Measurements from ENCODE around the gene PLA2G4F.

The PLA2G4F gene

DNA sequence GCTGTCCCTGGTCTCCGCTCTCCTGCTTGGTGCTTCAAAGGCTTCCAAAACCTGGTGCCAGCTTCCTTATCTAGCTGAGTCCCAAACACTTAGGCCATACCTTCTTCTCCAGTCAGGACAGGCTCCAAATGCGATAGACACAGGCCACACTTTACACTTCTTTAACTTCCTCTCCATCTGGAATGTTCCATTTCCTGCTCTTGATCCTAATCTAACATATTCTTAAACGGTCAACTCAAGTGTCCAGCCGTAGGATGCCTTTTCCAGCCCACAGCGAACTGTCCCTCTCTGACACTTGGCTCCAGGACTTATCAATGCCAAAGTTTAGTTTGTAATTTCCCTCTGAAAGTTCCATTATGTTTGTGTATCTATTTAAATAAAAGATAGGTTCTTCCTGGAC lies 19.2 kb upstream of the PLA2G4F start (continued):
- TF ChIP-seq, protein P1, sequence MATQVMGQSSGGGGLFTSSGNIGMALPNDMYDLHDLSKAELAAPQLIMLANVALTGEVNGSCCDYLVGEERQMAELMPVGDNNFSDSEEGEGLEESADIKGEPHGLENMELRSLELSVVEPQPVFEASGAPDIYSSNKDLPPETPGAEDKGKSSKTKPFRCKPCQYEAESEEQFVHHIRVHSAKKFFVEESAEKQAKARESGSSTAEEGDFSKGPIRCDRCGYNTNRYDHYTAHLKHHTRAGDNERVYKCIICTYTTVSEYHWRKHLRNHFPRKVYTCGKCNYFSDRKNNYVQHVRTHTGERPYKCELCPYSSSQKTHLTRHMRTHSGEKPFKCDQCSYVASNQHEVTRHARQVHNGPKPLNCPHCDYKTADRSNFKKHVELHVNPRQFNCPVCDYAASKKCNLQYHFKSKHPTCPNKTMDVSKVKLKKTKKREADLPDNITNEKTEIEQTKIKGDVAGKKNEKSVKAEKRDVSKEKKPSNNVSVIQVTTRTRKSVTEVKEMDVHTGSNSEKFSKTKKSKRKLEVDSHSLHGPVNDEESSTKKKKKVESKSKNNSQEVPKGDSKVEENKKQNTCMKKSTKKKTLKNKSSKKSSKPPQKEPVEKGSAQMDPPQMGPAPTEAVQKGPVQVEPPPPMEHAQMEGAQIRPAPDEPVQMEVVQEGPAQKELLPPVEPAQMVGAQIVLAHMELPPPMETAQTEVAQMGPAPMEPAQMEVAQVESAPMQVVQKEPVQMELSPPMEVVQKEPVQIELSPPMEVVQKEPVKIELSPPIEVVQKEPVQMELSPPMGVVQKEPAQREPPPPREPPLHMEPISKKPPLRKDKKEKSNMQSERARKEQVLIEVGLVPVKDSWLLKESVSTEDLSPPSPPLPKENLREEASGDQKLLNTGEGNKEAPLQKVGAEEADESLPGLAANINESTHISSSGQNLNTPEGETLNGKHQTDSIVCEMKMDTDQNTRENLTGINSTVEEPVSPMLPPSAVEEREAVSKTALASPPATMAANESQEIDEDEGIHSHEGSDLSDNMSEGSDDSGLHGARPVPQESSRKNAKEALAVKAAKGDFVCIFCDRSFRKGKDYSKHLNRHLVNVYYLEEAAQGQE (tag by site-specific recombination; IDR thresholded peaks at IDR 0.05): no peak
- TF ChIP-seq TCF7L2 (IDR thresholded peaks at IDR 0.05; ENCODE audit: borderline replicate concordance, low read depth, low read length) (no peak), YY2 (tag by site-specific recombination; IDR thresholded peaks at IDR 0.05) (no peak), ZNF510 (tag by site-specific recombination; IDR thresholded peaks at IDR 0.05; ENCODE audit: insufficient replicate concordance) (no peak), SP7 (tag by site-specific recombination; IDR thresholded peaks at IDR 0.05) (no peak), ZNF514 (tag by site-specific recombination; IDR thresholded peaks at IDR 0.05) (no peak), SP3 (tag by site-specific recombination; IDR thresholded peaks at IDR 0.05) (no peak)
- TF ChIP-seq, protein P2, sequence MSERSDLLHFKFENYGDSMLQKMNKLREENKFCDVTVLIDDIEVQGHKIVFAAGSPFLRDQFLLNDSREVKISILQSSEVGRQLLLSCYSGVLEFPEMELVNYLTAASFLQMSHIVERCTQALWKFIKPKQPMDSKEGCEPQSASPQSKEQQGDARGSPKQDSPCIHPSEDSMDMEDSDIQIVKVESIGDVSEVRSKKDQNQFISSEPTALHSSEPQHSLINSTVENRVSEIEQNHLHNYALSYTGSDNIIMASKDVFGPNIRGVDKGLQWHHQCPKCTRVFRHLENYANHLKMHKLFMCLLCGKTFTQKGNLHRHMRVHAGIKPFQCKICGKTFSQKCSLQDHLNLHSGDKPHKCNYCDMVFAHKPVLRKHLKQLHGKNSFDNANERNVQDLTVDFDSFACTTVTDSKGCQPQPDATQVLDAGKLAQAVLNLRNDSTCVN (tag by site-specific recombination; optimal IDR thresholded peaks at IDR 0.05): no peak
- TF ChIP-seq, protein P3, sequence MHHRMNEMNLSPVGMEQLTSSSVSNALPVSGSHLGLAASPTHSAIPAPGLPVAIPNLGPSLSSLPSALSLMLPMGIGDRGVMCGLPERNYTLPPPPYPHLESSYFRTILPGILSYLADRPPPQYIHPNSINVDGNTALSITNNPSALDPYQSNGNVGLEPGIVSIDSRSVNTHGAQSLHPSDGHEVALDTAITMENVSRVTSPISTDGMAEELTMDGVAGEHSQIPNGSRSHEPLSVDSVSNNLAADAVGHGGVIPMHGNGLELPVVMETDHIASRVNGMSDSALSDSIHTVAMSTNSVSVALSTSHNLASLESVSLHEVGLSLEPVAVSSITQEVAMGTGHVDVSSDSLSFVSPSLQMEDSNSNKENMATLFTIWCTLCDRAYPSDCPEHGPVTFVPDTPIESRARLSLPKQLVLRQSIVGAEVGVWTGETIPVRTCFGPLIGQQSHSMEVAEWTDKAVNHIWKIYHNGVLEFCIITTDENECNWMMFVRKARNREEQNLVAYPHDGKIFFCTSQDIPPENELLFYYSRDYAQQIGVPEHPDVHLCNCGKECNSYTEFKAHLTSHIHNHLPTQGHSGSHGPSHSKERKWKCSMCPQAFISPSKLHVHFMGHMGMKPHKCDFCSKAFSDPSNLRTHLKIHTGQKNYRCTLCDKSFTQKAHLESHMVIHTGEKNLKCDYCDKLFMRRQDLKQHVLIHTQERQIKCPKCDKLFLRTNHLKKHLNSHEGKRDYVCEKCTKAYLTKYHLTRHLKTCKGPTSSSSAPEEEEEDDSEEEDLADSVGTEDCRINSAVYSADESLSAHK (tag by site-specific recombination; IDR thresholded peaks at IDR 0.05): no peak

DNA sequence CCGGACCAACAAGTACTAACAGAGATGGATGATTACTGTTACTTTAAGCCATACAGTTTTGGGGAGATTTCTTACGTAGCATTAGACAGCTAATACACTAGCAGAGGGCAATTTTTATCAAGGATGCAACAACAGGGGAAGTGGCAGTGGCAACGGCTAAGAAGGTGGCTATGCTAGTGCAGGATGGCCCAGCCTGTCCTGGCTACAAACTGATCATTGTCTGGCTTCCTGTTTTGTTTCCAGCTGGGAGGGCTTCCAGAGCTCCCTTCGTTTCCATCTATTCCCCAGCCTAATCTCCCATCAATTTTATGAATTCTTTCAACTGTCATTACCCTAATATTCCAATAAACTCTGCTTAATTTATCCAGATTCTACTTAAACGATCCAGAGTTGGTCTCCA lies 16.0 kb upstream of the PLA2G4F start:
- Histone ChIP-seq H3K4me3 (ENCODE audit: low read depth, low read length) (no peak overlapping the region), H3K4me1 (ENCODE audit: control insufficient read depth, insufficient read depth, low read length) (no peaks in the 10 kb centered on the region), H3K9me3 (ENCODE audit: control insufficient read depth, insufficient read depth, low read depth, low read length) (no peaks in the 10 kb centered on the region), H3K36me3 (ENCODE audit: control insufficient read depth in 2 of 2, insufficient read depth in 1 of 2, low read length in 2 of 2) (peaks cover 16 to 77% of the 10 kb centered on the region in 2 experiments), H3K27ac (ENCODE audit: extremely low read depth, low read depth, low read length) (no peak overlapping the region)
- ChIA-PET CTCF (no interaction called here), POLR2A (no interaction called here)
- TF ChIP-seq ZNF664 (tag by site-specific recombination; IDR thresholded peaks at IDR 0.05) (no peak), ZNF610 (tag by site-specific recombination; IDR thresholded peaks at IDR 0.05; ENCODE audit: borderline replicate concordance) (no peak), SETDB1 (IDR thresholded peaks at IDR 0.05; ENCODE audit: insufficient read length, low read length) (no peak)
- TF ChIP-seq, protein P4, sequence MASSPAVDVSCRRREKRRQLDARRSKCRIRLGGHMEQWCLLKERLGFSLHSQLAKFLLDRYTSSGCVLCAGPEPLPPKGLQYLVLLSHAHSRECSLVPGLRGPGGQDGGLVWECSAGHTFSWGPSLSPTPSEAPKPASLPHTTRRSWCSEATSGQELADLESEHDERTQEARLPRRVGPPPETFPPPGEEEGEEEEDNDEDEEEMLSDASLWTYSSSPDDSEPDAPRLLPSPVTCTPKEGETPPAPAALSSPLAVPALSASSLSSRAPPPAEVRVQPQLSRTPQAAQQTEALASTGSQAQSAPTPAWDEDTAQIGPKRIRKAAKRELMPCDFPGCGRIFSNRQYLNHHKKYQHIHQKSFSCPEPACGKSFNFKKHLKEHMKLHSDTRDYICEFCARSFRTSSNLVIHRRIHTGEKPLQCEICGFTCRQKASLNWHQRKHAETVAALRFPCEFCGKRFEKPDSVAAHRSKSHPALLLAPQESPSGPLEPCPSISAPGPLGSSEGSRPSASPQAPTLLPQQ (tag by site-specific recombination; IDR thresholded peaks at IDR 0.05): no peak

DNA sequence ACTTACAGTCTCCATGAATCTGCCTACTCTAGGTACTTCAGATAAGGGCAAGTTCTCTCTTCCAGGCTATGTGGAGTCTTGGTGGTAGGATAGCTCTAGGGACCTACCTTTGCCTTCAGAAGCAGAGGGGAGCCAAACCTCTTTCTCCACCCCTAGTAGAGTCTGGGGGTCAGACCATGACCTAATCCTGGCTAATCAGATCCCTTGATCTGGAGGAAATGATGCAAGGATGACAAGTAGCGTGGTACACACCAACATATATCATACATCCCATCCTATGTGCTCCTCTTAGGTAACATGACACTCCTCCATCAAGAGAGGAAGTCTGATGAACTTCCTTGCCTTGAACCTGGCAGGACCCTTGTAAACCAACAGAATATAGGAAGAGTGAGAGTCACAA lies 15.4 kb upstream of the PLA2G4F start:
- H3K9me3 ChIP-seq (ENCODE audit: control insufficient read depth, insufficient read depth, low read depth, low read length): no peaks in the 10 kb centered on the region
- peaks cover 16 to 79% of the 10 kb centered on the region in 2 experiments for H3K36me3 ChIP-seq (ENCODE audit: control insufficient read depth in 2 of 2, insufficient read depth in 1 of 2, low read length in 2 of 2)
- no peak overlapping the region for H3K27ac ChIP-seq (ENCODE audit: extremely low read depth, low read depth, low read length)
- H3K4me3 ChIP-seq (ENCODE audit: low read depth, low read length): no peak overlapping the region
- ChIA-PET POLR2A (no interaction called here), CTCF (no interaction called here)
- TF ChIP-seq, protein P5, sequence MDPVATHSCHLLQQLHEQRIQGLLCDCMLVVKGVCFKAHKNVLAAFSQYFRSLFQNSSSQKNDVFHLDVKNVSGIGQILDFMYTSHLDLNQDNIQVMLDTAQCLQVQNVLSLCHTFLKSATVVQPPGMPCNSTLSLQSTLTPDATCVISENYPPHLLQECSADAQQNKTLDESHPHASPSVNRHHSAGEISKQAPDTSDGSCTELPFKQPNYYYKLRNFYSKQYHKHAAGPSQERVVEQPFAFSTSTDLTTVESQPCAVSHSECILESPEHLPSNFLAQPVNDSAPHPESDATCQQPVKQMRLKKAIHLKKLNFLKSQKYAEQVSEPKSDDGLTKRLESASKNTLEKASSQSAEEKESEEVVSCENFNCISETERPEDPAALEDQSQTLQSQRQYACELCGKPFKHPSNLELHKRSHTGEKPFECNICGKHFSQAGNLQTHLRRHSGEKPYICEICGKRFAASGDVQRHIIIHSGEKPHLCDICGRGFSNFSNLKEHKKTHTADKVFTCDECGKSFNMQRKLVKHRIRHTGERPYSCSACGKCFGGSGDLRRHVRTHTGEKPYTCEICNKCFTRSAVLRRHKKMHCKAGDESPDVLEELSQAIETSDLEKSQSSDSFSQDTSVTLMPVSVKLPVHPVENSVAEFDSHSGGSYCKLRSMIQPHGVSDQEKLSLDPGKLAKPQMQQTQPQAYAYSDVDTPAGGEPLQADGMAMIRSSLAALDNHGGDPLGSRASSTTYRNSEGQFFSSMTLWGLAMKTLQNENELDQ (tag by site-specific recombination; IDR thresholded peaks at IDR 0.05; ENCODE audit: low read depth): no peak
- TF ChIP-seq, protein P6, sequence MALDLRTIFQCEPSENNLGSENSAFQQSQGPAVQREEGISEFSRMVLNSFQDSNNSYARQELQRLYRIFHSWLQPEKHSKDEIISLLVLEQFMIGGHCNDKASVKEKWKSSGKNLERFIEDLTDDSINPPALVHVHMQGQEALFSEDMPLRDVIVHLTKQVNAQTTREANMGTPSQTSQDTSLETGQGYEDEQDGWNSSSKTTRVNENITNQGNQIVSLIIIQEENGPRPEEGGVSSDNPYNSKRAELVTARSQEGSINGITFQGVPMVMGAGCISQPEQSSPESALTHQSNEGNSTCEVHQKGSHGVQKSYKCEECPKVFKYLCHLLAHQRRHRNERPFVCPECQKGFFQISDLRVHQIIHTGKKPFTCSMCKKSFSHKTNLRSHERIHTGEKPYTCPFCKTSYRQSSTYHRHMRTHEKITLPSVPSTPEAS (tag by site-specific recombination; IDR thresholded peaks at IDR 0.05): no peak
- no peaks in the 10 kb centered on the region for H3K4me1 ChIP-seq (ENCODE audit: control insufficient read depth, insufficient read depth, low read length)

Data from HEK293 (cell line).